CD4-positive, alpha-beta T cell (primary cell): ENCODE data around the gene WRNIP1. TPM values are rescaled to one million over a fixed set of nuclear protein-coding genes. Genes with fewer than 3 reads are reported as not detected.

Experiments
- ATAC-seq: fragments of 200-7000 bp; cut with Tn5 transposase; one replicate; pipeline ENCODE4 v1.10.0; 2022; ENCODE audit warnings: mild to moderate bottlenecking; ENCODE audit not compliant: poor library complexity
- CTCF ChIA-PET: fragments of 350-600 bp; sonication (Branson Sonifier 250); formaldehyde crosslinking; loops from one replicate; lab custom pipeline; 2021; ENCODE audit warnings: antibody characterized with exemption, inconsistent platforms; lab: Charles Lee
- POLR2A ChIA-PET: fragments of 350-600 bp; sonication (Branson Sonifier 250); formaldehyde crosslinking; loops from one replicate; lab custom pipeline; 2021; ENCODE audit warnings: antibody characterized with exemption, inconsistent platforms; lab: Charles Lee
- DNase-seq, 14 experiments: peaks; one replicate each; pipeline ENCODE4 v3.0.0-alpha.2; 2013 to 2020; ENCODE audit warnings: mixed read lengths in 2 of 14
- H3K27ac ChIP-seq, 2 donors: one replicate each; pipeline versions ENCODE4 v1.5.1 to v1.7.0; 2013; ENCODE audit warnings: low read length in 2 of 2, low read depth in 1 of 2, mild to moderate bottlenecking in 1 of 2
- H3K27me3 ChIP-seq, 2 experiments: 1 replicate in 1 of 2; 2 replicates in 1 of 2; pipeline versions ENCODE4 v1.6.1 to v1.7.0; 2013; ENCODE audit warnings: low read length in 2 of 2, control low read depth in 1 of 2, mild to moderate bottlenecking in 1 of 2, moderate library complexity in 1 of 2; ENCODE audit not compliant: insufficient read depth in 2 of 2, control insufficient read depth in 1 of 2
- H3K36me3 ChIP-seq: one replicate; pipeline ENCODE4 v1.6.1; 2013; ENCODE audit warnings: low read length, control low read depth; ENCODE audit not compliant: insufficient read depth
- H3K4me1 ChIP-seq: one replicate; pipeline ENCODE4 v1.6.1; 2013; ENCODE audit warnings: low read length, control low read depth; ENCODE audit not compliant: insufficient read depth
- H3K4me3 ChIP-seq: one replicate; pipeline ENCODE4 v1.5.1; 2013; ENCODE audit warnings: mild to moderate bottlenecking, low read length, moderate library complexity
- H3K9me3 ChIP-seq, 2 experiments: 1 replicate in 1 of 2; 2 replicates in 1 of 2; pipeline versions ENCODE4 v1.6.1 to v1.7.0; 2013; ENCODE audit warnings: low read length in 2 of 2, mild to moderate bottlenecking in 2 of 2, control low read depth in 1 of 2, moderate library complexity in 1 of 2; ENCODE audit not compliant: control insufficient read depth in 1 of 2, insufficient read depth in 1 of 2
- H3K27ac Mint-ChIP-seq: one replicate; pipeline ENCODE4 v1.8.0; 2020; ENCODE audit warnings: mixed read lengths
- H3K27me3 Mint-ChIP-seq: one replicate; pipeline ENCODE4 v1.8.0; 2021; ENCODE audit warnings: mixed read lengths
- H3K36me3 Mint-ChIP-seq: one replicate; pipeline ENCODE4 v1.8.0; 2021; ENCODE audit warnings: low read depth, mixed read lengths
- H3K4me1 Mint-ChIP-seq: one replicate; pipeline ENCODE4 v1.8.0; 2021; ENCODE audit warnings: low read depth, mixed read lengths
- H3K4me3 Mint-ChIP-seq: one replicate; pipeline ENCODE4 v1.8.0; 2020; ENCODE audit warnings: mild to moderate bottlenecking, mixed read lengths
- H3K9me3 Mint-ChIP-seq: one replicate; pipeline ENCODE4 v1.8.0; 2020; ENCODE audit warnings: mixed read lengths
- intact Hi-C, 2 experiments: fragments of 100-400 bp; cut with DNase I in 1 of 2; cut with micrococcal nuclease in 1 of 2; formaldehyde crosslinking; loops; one replicate each; pipeline versions ENCODE4 v1.15.1 to v1.9.0; 2023 to 2025; cut with DNase I, micrococcal nuclease
- total RNA-seq, 174 experiments: library from RNA in 2 of 174; stranded (reverse) in 2 of 174; gene quantifications; one replicate each; pipeline ENCODE4 v1.2.3 and lab custom pipeline; 2021 to 2026
- TF ChIP-seq, protein P1 (sequence below): fragments of 200-600 bp; IDR thresholded peaks from one replicate; pipeline ENCODE4 v1.8.0; 2022; ENCODE audit warnings: antibody characterized with exemption, mild to moderate bottlenecking

WRNIP1 gene
- total RNA-seq, 2 experiments from 2014 or later, result 22.4 to 25.2 TPM

DNA sequence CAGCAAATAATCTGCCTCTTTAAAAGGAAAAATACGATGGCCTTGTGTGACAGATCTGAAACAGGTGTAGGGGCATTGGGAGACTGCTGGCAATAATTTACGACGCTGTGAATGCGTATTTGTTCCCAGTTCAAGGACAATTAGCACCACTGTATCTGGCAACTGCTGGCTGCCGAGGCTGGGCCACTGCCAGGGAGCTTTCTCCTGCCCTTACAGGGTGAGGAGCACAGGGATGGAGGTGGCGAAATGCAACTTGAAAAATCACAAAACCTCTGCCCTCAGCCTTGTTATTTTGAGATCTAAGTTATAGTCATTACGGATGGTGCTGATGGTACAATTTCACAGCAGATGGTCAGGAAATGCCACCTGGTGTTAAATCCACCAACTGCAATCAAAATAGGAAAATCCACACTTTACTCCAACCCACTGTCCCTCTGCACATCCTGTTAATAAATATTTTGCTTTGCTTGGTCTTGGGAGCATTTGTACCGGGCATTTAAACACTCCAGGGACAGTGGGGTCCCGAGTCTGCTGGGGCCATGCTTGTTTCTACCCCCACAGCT lies 20.9 kb upstream of the WRNIP1 start:
- H3K27ac Mint-ChIP-seq, result no peak overlapping the region
- DNase-seq, result no peak
- no peaks in the 10 kb centered on the region for H3K9me3 ChIP-seq
- CTCF ChIA-PET, result no interaction called here
- H3K27ac ChIP-seq, result no peak overlapping the region
- H3K4me3 ChIP-seq, result no peak overlapping the region
- H3K36me3 ChIP-seq, result no peaks in the 10 kb centered on the region
- H3K4me1 Mint-ChIP-seq, result no peaks in the 10 kb centered on the region
- H3K9me3 Mint-ChIP-seq, result no peaks in the 10 kb centered on the region
- TF ChIP-seq, protein P1, sequence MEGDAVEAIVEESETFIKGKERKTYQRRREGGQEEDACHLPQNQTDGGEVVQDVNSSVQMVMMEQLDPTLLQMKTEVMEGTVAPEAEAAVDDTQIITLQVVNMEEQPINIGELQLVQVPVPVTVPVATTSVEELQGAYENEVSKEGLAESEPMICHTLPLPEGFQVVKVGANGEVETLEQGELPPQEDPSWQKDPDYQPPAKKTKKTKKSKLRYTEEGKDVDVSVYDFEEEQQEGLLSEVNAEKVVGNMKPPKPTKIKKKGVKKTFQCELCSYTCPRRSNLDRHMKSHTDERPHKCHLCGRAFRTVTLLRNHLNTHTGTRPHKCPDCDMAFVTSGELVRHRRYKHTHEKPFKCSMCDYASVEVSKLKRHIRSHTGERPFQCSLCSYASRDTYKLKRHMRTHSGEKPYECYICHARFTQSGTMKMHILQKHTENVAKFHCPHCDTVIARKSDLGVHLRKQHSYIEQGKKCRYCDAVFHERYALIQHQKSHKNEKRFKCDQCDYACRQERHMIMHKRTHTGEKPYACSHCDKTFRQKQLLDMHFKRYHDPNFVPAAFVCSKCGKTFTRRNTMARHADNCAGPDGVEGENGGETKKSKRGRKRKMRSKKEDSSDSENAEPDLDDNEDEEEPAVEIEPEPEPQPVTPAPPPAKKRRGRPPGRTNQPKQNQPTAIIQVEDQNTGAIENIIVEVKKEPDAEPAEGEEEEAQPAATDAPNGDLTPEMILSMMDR, result no peak
- POLR2A ChIA-PET, result no interaction called here
- intact Hi-C loops, result no loop called here
- no peaks in the 10 kb centered on the region for H3K4me1 ChIP-seq
- no peaks in the 10 kb centered on the region for H3K36me3 Mint-ChIP-seq
- H3K27me3 ChIP-seq, result no peaks in the 10 kb centered on the region
- H3K27me3 Mint-ChIP-seq, result no peaks in the 10 kb centered on the region
- no peak overlapping the region for H3K4me3 Mint-ChIP-seq
- ATAC-seq, result no peak

DNA sequence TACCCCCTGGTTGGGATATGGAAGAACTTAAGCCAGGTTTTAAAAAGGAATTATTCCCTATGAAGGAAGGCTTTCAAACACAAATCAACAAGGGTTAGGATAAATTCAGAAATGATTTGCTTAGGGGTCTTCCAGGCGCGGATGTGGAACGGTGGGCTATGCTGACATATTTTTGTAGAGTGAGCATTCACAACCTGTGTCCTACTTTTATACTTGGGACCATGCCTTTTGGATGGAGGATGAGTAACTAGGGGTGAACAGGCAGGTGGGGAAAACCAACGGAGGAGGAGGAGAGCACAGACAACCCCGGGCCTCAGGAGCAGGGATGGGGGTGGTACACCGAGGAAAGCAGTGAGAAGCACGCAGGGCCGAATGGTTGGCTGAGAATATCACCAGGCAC lies 20.4 kb upstream of the WRNIP1 start:
- TF ChIP-seq, protein P1, result no peak
- no peaks in the 10 kb centered on the region for H3K27me3 Mint-ChIP-seq
- peaks cover 1% of the 10 kb centered on the region for H3K4me1 Mint-ChIP-seq
- Histone ChIP-seq H3K36me3 (no peaks in the 10 kb centered on the region), H3K9me3 (no peaks in the 10 kb centered on the region), H3K27me3 (no peaks in the 10 kb centered on the region), H3K4me1 (no peaks in the 10 kb centered on the region), H3K4me3 (no peak overlapping the region), H3K27ac (no peak overlapping the region)
- no peak overlapping the region for H3K4me3 Mint-ChIP-seq
- ATAC-seq (no peak), DNase-seq (no peak)
- ChIA-PET POLR2A (no interaction called here), CTCF (no interaction called here)
- no peaks in the 10 kb centered on the region for H3K36me3 Mint-ChIP-seq
- no peaks in the 10 kb centered on the region for H3K9me3 Mint-ChIP-seq
- intact Hi-C loops, result no loop called here
- H3K27ac Mint-ChIP-seq, result no peak overlapping the region

DNA sequence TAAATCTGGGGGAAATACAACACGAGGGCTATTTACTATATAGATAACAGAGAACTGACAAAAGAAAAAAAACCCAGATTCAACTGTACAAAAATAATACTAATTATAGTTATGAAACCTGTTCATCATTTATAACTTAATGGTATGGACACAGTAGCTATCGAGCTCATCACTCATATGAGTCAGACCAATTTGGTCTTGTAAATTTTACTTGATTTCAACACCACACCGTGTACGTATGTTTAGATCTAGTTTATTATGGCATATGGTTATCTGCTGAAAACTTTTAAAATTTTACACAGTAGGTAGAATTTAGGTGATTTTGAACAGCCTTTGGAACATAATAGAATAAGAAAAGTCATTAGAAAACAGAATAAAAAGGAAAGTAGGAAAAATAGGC lies 19.9 kb upstream of the WRNIP1 start:
- Mint-ChIP-seq H3K27me3 (peaks cover under 1% of the 10 kb centered on the region), H3K36me3 (no peaks in the 10 kb centered on the region), H3K27ac (no peak overlapping the region), H3K4me1 (peaks cover 6% of the 10 kb centered on the region), H3K9me3 (no peaks in the 10 kb centered on the region), H3K4me3 (no peak overlapping the region)
- POLR2A ChIA-PET, result no interaction called here
- intact Hi-C loops, result no loop called here
- Histone ChIP-seq H3K27me3 (peaks cover 0 to under 1% of the 10 kb centered on the region in 2 experiments), H3K4me3 (no peak overlapping the region), H3K9me3 (no peaks in the 10 kb centered on the region), H3K36me3 (no peaks in the 10 kb centered on the region), H3K27ac (no peak overlapping the region), H3K4me1 (no peaks in the 10 kb centered on the region)
- TF ChIP-seq, protein P1, result no peak
- CTCF ChIA-PET, result no interaction called here
- no peak for ATAC-seq
- no peak for DNase-seq
